PFSK-1 (cell line): Measurements from ENCODE around the gene ESR1.

Experiments used
- FOXP2 ChIP-seq: optimal IDR thresholded peaks from 2 replicates; pipeline ENCODE3; 2011; ENCODE audit warnings: borderline replicate concordance, control low read depth, inconsistent platforms; ENCODE audit not compliant: insufficient read depth; ENCODE audit errors: extremely low read length, extremely low read depth
- POLR2AphosphoS5 ChIP-seq: IDR thresholded peaks from 2 replicates; pipeline ENCODE4 v1.6.1; 2012; ENCODE audit warnings: low read depth, mild to moderate bottlenecking, control low read depth, low read length, moderate library complexity
- SIN3A ChIP-seq: IDR thresholded peaks from 2 replicates; pipeline ENCODE4 v1.6.1; 2012; ENCODE audit warnings: mild to moderate bottlenecking, low read length, moderate library complexity, borderline replicate concordance; ENCODE audit not compliant: insufficient read depth
- TAF1 ChIP-seq: IDR thresholded peaks from 2 replicates; pipeline ENCODE4 v1.6.1; 2012; ENCODE audit warnings: low read length, control low read depth, borderline replicate concordance; ENCODE audit not compliant: insufficient read depth
- TF ChIP-seq, protein P1 (sequence below), 2 experiments: IDR thresholded peaks; 2 replicates each; pipeline versions ENCODE4 v1.6.1 to v1.8.0; 2011 to 2012; ENCODE audit warnings: low read depth in 2 of 2, low read length in 2 of 2, control low read depth in 1 of 2, inconsistent platforms in 1 of 2, mild to moderate bottlenecking in 1 of 2, moderate library complexity in 1 of 2; ENCODE audit not compliant: insufficient read depth in 1 of 2

Gene ESR1

DNA sequence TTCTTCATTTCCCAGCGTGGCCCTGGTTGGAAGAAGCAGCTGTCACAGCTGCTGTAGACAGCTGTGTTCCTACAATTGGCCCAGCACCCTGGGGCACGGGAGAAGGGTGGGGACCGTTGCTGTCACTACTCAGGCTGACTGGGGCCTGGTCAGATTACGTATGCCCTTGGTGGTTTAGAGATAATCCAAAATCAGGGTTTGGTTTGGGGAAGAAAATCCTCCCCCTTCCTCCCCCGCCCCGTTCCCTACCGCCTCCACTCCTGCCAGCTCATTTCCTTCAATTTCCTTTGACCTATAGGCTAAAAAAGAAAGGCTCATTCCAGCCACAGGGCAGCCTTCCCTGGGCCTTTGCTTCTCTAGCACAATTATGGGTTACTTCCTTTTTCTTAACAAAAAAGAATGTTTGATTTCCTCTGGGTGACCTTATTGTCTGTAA, 292.7 kb downstream of the ESR1 start:
- no peak for TF ChIP-seq TAF1
- TF ChIP-seq POLR2AphosphoS5 = no peak
- TF ChIP-seq, protein P1, sequence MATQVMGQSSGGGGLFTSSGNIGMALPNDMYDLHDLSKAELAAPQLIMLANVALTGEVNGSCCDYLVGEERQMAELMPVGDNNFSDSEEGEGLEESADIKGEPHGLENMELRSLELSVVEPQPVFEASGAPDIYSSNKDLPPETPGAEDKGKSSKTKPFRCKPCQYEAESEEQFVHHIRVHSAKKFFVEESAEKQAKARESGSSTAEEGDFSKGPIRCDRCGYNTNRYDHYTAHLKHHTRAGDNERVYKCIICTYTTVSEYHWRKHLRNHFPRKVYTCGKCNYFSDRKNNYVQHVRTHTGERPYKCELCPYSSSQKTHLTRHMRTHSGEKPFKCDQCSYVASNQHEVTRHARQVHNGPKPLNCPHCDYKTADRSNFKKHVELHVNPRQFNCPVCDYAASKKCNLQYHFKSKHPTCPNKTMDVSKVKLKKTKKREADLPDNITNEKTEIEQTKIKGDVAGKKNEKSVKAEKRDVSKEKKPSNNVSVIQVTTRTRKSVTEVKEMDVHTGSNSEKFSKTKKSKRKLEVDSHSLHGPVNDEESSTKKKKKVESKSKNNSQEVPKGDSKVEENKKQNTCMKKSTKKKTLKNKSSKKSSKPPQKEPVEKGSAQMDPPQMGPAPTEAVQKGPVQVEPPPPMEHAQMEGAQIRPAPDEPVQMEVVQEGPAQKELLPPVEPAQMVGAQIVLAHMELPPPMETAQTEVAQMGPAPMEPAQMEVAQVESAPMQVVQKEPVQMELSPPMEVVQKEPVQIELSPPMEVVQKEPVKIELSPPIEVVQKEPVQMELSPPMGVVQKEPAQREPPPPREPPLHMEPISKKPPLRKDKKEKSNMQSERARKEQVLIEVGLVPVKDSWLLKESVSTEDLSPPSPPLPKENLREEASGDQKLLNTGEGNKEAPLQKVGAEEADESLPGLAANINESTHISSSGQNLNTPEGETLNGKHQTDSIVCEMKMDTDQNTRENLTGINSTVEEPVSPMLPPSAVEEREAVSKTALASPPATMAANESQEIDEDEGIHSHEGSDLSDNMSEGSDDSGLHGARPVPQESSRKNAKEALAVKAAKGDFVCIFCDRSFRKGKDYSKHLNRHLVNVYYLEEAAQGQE (IDR thresholded peaks at IDR 0.05; ENCODE audit: insufficient read depth in 1 of 2, low read depth in 2 of 2, low read length in 2 of 2) = no peak
- no peak for TF ChIP-seq FOXP2
- TF ChIP-seq SIN3A = no peak

DNA sequence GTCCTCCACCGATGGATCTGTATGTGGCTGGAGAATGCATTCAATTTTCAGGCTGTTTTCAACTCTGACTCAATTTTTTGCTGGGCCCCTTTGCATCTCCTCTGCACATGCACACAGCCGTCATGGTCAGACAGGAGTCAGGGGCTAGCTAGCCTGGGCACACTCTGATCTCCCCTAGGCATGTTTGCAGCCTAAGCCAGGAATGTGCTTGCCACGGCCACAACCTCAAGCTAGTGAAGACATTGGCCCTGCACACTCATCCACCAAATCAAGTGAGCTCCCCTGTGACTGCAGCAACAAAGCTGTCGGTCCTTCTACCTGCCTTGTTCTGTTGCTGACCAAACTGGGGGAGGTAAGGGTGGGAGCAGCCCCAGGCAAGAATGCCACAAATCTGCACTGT, 300.5 kb downstream of the ESR1 start:
- TF ChIP-seq TAF1 (no peak), POLR2AphosphoS5 (no peak), SIN3A (no peak), FOXP2 (no peak)
- TF ChIP-seq, protein P1 (IDR thresholded peaks at IDR 0.05; ENCODE audit: insufficient read depth in 1 of 2, low read depth in 2 of 2, low read length in 2 of 2) = no peak

DNA sequence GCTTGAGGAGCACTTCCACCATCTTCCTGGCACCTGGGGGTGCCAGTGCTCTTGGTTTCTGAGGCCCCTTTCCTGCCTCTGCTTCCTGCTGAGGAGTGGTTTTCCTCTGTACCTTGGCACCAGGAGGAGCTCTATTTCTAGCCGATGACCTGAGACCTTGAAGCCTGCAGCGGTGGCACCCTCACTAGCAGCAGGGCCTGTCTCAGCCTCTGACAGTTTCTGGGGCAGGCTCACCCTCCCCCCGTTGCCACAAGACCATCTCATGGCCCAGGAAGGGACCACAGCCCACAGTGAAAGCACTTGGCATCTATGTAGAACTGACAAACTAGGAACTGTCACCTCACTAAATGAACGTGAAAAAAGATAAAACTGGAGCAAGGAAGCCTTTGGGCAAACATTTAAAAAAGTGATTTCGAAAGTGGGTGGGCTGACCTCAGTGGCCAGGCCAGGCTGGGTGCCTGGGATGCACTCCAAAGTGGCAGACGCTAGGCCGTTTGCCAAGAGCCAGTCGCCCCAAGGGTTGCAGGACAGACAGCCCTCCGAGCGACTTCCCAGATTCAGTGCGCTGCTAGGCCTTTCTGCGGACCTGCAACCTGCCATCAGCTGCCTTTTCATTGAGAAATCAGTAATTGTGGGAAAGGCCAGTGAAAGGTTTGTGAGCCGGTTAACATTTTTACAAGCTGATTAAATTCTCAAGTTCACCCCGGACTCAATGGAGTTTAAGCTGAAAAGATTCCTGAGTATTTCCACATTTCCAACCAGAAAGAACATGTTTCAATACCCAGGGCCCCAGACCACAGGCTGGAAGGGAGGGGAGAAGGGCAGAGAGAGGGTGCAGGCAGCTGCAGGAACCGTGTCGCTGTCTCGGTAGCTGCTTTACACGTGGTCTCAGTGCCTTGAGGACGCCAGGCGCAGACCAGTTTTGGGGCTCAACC, 303.7 kb downstream of the ESR1 start:
- no peak for TF ChIP-seq SIN3A

DNA sequence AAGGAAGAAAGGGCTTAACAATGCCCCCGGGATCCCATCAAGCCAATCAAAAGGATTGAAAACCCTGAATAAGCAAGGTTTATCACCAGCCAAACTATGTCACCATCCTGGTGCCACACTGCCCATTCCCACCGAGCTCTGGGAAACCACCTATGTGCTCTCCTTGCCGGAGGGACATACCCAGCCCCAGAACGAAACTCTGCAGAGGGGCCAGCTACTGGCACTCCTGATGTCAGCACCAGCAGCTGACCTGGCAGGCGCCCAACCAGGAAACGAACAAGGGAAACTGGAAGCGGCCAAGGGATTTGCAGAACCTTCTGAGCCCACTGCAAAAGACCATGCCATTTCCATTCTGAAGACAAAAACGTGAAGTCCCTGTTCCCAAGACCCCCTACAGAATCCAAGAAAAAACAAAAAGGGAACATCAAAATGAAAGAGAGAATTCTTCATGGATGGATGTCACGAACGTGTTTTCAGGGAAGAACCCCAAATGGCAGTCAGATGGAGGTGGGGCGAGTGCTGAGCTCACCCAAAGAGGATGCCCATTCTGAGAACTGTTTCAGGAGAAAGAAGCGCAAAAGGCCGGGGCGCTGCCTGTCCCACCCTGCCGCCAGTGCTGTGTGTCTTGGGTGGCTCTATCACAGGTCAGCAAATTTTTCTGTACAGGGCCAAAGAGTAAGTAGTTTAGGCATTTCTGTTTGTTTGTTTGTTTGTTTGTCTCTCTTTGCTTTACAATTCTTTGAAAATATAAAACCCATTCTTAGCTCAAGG, 305.2 kb downstream of the ESR1 start:
- TF ChIP-seq FOXP2 = no peak
- TF ChIP-seq POLR2AphosphoS5 = no peak
- TF ChIP-seq, protein P1 (IDR thresholded peaks at IDR 0.05; ENCODE audit: insufficient read depth in 1 of 2, low read depth in 2 of 2, low read length in 2 of 2) = no peak
- no peak for TF ChIP-seq SIN3A
- no peak for TF ChIP-seq TAF1

DNA sequence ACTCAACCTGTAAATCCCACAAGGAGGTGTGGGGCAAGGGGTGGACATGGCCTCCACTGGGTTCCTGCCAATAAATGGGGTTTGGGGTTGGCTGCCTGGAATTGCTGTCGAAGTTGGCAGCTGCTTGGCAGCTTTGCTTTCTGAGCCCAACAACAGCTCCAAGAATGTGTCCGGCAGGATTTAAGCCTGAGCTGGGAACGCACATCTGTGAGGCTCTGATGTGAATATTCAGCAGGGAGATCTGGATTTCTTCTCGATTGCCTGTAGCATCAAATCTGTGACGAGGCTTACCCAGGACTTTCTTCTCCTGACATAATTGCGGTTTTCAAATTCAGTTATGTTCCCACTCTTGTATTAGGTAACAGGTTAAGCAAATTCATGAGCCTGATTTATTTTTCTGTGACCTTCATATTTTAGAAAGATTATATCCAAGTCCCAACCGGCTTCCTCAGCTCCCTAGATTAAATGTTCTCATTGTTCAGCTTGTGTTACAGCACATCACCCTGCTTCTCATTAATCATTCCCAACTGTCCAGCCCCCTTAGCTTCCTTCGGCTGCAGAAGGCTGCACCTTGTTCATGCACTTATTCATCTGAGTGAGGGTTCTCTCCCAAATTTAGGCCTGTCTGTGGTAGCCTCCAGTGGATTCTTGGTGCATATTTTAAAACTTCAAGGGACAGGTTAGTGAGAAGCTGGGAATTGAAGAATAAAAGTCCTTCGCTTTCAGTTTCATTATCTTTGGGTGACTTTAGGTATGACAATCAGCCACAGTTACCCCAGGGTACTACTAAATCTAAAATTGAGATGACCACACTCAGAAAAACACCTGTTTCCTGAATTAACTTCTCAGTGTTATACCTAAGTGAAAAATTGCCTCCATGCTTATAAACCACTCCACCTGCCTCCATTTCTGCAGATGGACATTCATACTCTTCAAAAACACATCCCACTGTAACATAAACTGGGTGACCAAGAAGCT, 310.0 kb downstream of the ESR1 start:
- no peak for TF ChIP-seq SIN3A
- TF ChIP-seq, protein P1 (IDR thresholded peaks at IDR 0.05; ENCODE audit: insufficient read depth in 1 of 2, low read depth in 2 of 2, low read length in 2 of 2) = no peak
- no peak for TF ChIP-seq TAF1
- no peak for TF ChIP-seq FOXP2
- TF ChIP-seq POLR2AphosphoS5 = no peak
